Measurements from ENCODE around the gene PANX3. TPM values are rescaled to one million over a fixed set of nuclear protein-coding genes. Genes with fewer than 3 reads are reported as not detected.

PANX3 gene
- polyA plus RNA-seq, 2 of the 4 experiments (the other 2 are of a cell fraction) = not detected

- Histone ChIP-seq H3K4me3 (no peak overlapping the region), H3K4me2 (no peak overlapping the region), H3K9me3 (no peaks in the 10 kb centered on the region), H3K4me1 (peaks cover under 1% of the 10 kb centered on the region; the same call in 1 of the 3 replicates), H3K27ac (no peak overlapping the region)
- no peak for TF ChIP-seq HOXA7 (CRISPR knock-in tag; IDR thresholded peaks at IDR 0.05)
- TF ChIP-seq ESRRA (IDR thresholded peaks at IDR 0.05; ENCODE audit: borderline replicate concordance, low read length) = no peak
- no peak for TF ChIP-seq CEBPB (IDR thresholded peaks at IDR 0.05)
- no peak for TF ChIP-seq RAD21 (conservative IDR thresholded peaks at IDR 0.05 in 1 of 2, IDR thresholded peaks at IDR 0.05 in 1 of 2)
- FAIRE-seq = no peak
- CTCF ChIA-PET = no interaction called here
- 16% methylated on average over 5 of the region's 5 CpGs for WGBS (ENCODE audit: missing lambda C conversion rate)
- ATAC-seq = no peak
- DNase-seq (ENCODE audit: low read depth in 1 of 2, low spot score in 1 of 2) = no peak
- POLR2A ChIA-PET = no interaction called here
Measured at GRCh38 chr11:124618863-124619262, 7.6 kb downstream of the PANX3 start.

GRCh38 chr11:124622531-124623451 is 11.6 kb downstream of the PANX3 start, which contains the start of gene TBRG1:
TSS of gene TBRG1 (plus strand) at chr11:124622864. CDS start at chr11:124623084, 220 bp downstream.
- H3K27ac ChIP-seq = peak within 1 kb of the TSS; percentile 87 to 98
- FAIRE-seq (no peak), DNase-seq (ENCODE audit: low read depth in 1 of 2, low spot score in 1 of 2) (peak; percentile 85 to 88), ATAC-seq (peak; percentile 99)
- no peaks in the 10 kb centered on the region for H3K9me3 ChIP-seq
- H3K4me2 ChIP-seq = peak within 1 kb of the TSS; percentile 92
- ChIA-PET CTCF (interaction anchor here (1.0 to 2.4 kb wide), 3 partner anchors 20 to 220 kb away, joined by 4 to 6 read pairs (median 5); no protein-coding TSS in a partner anchor), POLR2A (interaction anchor here (0.6 to 1.7 kb wide), 10 partner anchors 9 to 1272 kb away, joined by 3 to 9 read pairs (median 4); partner anchors contain the start of gene MSANTD2)
- H3K4me3 ChIP-seq = peak within 1 kb of the TSS; percentile 94
- under 1% methylated on average over 16 of the region's 57 CpGs for WGBS (ENCODE audit: missing lambda C conversion rate)
- H3K4me1 ChIP-seq = peaks cover 9% of the 10 kb centered on the region; the same call in 2 of the 3 replicates
- TF ChIP-seq MAX (IDR thresholded peaks at IDR 0.05) = peak; percentile 63
- no peak for TF ChIP-seq TP53 (CRISPR knock-in tag; IDR thresholded peaks at IDR 0.05)
- TF ChIP-seq CEBPB (IDR thresholded peaks at IDR 0.05) = no peak
- no peak for TF ChIP-seq RCOR1 (IDR thresholded peaks at IDR 0.05; ENCODE audit: low read depth, low read length)
- TF ChIP-seq USF2 (IDR thresholded peaks at IDR 0.05) = no peak
- TF ChIP-seq POLR2AphosphoS2 (conservative IDR thresholded peaks at IDR 0.05; ENCODE audit: low read length) = no peak
- TF ChIP-seq POLR2A (IDR thresholded peaks at IDR 0.05; ENCODE audit: low read length) = peak; percentile 89
- TF ChIP-seq MAFK (IDR thresholded peaks at IDR 0.05; ENCODE audit: partially characterized antibody) = no peak
- TF ChIP-seq SMC3 (IDR thresholded peaks at IDR 0.05) = no peak
- TF ChIP-seq ZNF302 (CRISPR knock-in tag; IDR thresholded peaks at IDR 0.05) = no peak
- no peak for TF ChIP-seq ELK1 (IDR thresholded peaks at IDR 0.05; ENCODE audit: low read depth, low read length)
- no peak for TF ChIP-seq FOSB (CRISPR knock-in tag; IDR thresholded peaks at IDR 0.05)
- TF ChIP-seq EHF (CRISPR knock-in tag; IDR thresholded peaks at IDR 0.05) = no peak
- no peak for TF ChIP-seq NPAS2 (CRISPR knock-in tag; IDR thresholded peaks at IDR 0.05; ENCODE audit: borderline replicate concordance)
- no peak for TF ChIP-seq EHMT2 (IDR thresholded peaks at IDR 0.05; ENCODE audit: low read depth)
- no peak for TF ChIP-seq RARB (CRISPR knock-in tag; IDR thresholded peaks at IDR 0.05)
- peak; percentile 38 to 86; a peak in 4 of 5 replicates for TF ChIP-seq JUN (IDR thresholded peaks at IDR 0.05)
- TF ChIP-seq HMGXB4 (CRISPR knock-in tag; IDR thresholded peaks at IDR 0.05; ENCODE audit: borderline replicate concordance) = no peak
- no peak for TF ChIP-seq JUNB (IDR thresholded peaks at IDR 0.05)
- TF ChIP-seq PBX3 (IDR thresholded peaks at IDR 0.05) = no peak
- no peak for TF ChIP-seq RNF2 (IDR thresholded peaks at IDR 0.05; ENCODE audit: borderline replicate concordance, low read depth)
- TF ChIP-seq KDM1A (IDR thresholded peaks at IDR 0.05; ENCODE audit: low read depth) = no peak
- TF ChIP-seq RAD21 (conservative IDR thresholded peaks at IDR 0.05 in 1 of 2, IDR thresholded peaks at IDR 0.05 in 1 of 2) = no peak
- TF ChIP-seq PHF8 (IDR thresholded peaks at IDR 0.05; ENCODE audit: borderline replicate concordance, low read depth) = peak; percentile 86; the same call in 1 of the 2 replicates
- no peak for TF ChIP-seq REST (IDR thresholded peaks at IDR 0.05)
